CD4-positive, CD25-positive, alpha-beta regulatory T cell (primary cell): ENCODE results near the gene CMIP. TPM values are rescaled to one million over a fixed set of nuclear protein-coding genes. Genes with fewer than 3 reads are reported as not detected.

Experiments used
- polyA plus RNA-seq, 4 donors: library from polyadenylated mRNA; unstranded; fragments of 300-500 nt; fragmentation: Illumina TruSeq; gene quantifications; one replicate each; pipeline ENCODE4 v1.2.3, GENCODE V29; 2021
- total RNA-seq: library from RNA; stranded (reverse); gene quantifications from one replicate; pipeline ENCODE4 v1.2.3, GENCODE V29; 2022

Gene CMIP
- total and polyA plus RNA-seq, 5 donors from 2014 or later: 0.21 to 49.7 (median 0.94) TPM

Other genes starting within 250 kb of the CMIP start
- gene BCO1, start 206.1 kb upstream of the CMIP start, total RNA-seq: not detected
- not detected for gene BCO1, start 206.1 kb upstream of the CMIP start, polyA plus RNA-seq
- gene GAN, start 129.8 kb upstream of the CMIP start, total RNA-seq: 14.0 TPM
- gene GAN, start 129.8 kb upstream of the CMIP start, polyA plus RNA-seq: 1 to 10 TPM; 1.2 to 3.5 (median 2.0) TPM